HepG2 (cell line): ENCODE data around the gene UGT1A8. TPM values are rescaled to one million over a fixed set of nuclear protein-coding genes. Genes with fewer than 3 reads are reported as not detected.
A peak's percentile ranks its signal among the peaks of the same experiment; 100 is the strongest.

Experiments
- BORCS8-MEF2B ChIP-seq: sonication (generic); formaldehyde crosslinking; IDR thresholded peaks from 2 replicates; pipeline ENCODE4 v1.8.0; 2022; ENCODE audit warnings: mild to moderate bottlenecking, missing genetic modification reagents
- HNRNPK ChIP-seq: fragments of 200-400 bp; formaldehyde crosslinking; IDR thresholded peaks from 2 replicates; pipeline ENCODE4 v1.6.1; 2018; ENCODE audit warnings: low read length, low read depth, moderate library complexity, mild to moderate bottlenecking; ENCODE audit not compliant: poor library complexity, severe bottlenecking
- IRX3 ChIP-seq: sonication (generic); formaldehyde crosslinking; IDR thresholded peaks from 2 replicates; pipeline ENCODE4 v1.8.1; 2023; ENCODE audit warnings: mild to moderate bottlenecking, low read depth, missing genetic modification reagents, borderline replicate concordance
- KLF15 ChIP-seq: sonication (generic); formaldehyde crosslinking; IDR thresholded peaks from 2 replicates; pipeline ENCODE4 v1.8.1; 2023; ENCODE audit warnings: borderline replicate concordance, mild to moderate bottlenecking, inconsistent platforms, missing genetic modification reagents, mixed read lengths
- MBD4 ChIP-seq: IDR thresholded peaks from 2 replicates; pipeline ENCODE4 v1.6.1; 2012; ENCODE audit warnings: low read length, inconsistent platforms, borderline replicate concordance
- PCBP2 ChIP-seq: fragments of 200-400 bp; formaldehyde crosslinking; optimal IDR thresholded peaks from 2 replicates; pipeline ENCODE3; 2018; ENCODE audit warnings: low read length, low read depth; ENCODE audit not compliant: poor library complexity, severe bottlenecking
- SMC3 ChIP-seq: IDR thresholded peaks from 2 replicates; pipeline ENCODE4 v1.6.1; 2011; ENCODE audit warnings: low read length, improper control_type of control experiment
- SNAI1 ChIP-seq: sonication (generic); formaldehyde crosslinking; IDR thresholded peaks from 2 replicates; pipeline ENCODE4 v1.5.0; 2020; ENCODE audit warnings: mild to moderate bottlenecking, missing genetic modification reagents, borderline replicate concordance
- ZFAT ChIP-seq: sonication (generic); formaldehyde crosslinking; conservative IDR thresholded peaks from 2 replicates; pipeline ENCODE4 v1.8.1; 2023; ENCODE audit warnings: missing genetic modification reagents, inconsistent platforms
- ZFY ChIP-seq: sonication (generic); formaldehyde crosslinking; IDR thresholded peaks from 2 replicates; pipeline ENCODE4 v1.4.0; 2020; ENCODE audit warnings: missing genetic modification reagents
- ZNF253 ChIP-seq: sonication (generic); formaldehyde crosslinking; IDR thresholded peaks from 2 replicates; pipeline ENCODE4 v1.8.0; 2022; ENCODE audit warnings: mild to moderate bottlenecking, missing genetic modification reagents, borderline replicate concordance
- ZNF30 ChIP-seq: sonication (generic); formaldehyde crosslinking; IDR thresholded peaks from 2 replicates; pipeline ENCODE4 v1.5.0; 2020; ENCODE audit warnings: mild to moderate bottlenecking, missing genetic modification reagents
- ZNF468 ChIP-seq: sonication (generic); formaldehyde crosslinking; IDR thresholded peaks from 2 replicates; pipeline ENCODE4 v1.8.0; 2022; ENCODE audit warnings: mild to moderate bottlenecking, moderate library complexity, missing genetic modification reagents
- polyA plus RNA-seq, 8 experiments: library from polyadenylated mRNA; depleted of rRNA in 3 of 8; stranded (reverse) in 7 of 8; unstranded in 1 of 8; fragments of >200 nt; fragmentation: Illumina TruSeq in 4 of 8; extraction: Trizol in 4 of 8; gene quantifications; 2 replicates each; pipeline versions ENCODE4 v1.2.1 to v1.2.3, GENCODE V29; 2011 to 2016; ENCODE audit warnings: low read depth in 4 of 8, missing spikeins in 1 of 8, mixed read lengths in 1 of 8; ENCODE audit not compliant: insufficient read depth in 1 of 8
- total RNA-seq, 5 experiments: library from RNA; depleted of rRNA; stranded (reverse); fragments of >200 nt; fragmentation: Illumina TruSeq; extraction: Trizol; gene quantifications; 2 replicates each; pipeline ENCODE4 v1.2.3, GENCODE V29; 2016; ENCODE audit warnings: low read depth in 1 of 5
- TF ChIP-seq, protein P1 (sequence below): sonication (generic); formaldehyde crosslinking; IDR thresholded peaks from 2 replicates; pipeline ENCODE4 v1.4.0; 2020; ENCODE audit warnings: mild to moderate bottlenecking, missing genetic modification reagents
- TF ChIP-seq, protein P2 (sequence below): sonication (generic); formaldehyde crosslinking; IDR thresholded peaks from 2 replicates; pipeline ENCODE4 v1.8.0; 2023; ENCODE audit warnings: mild to moderate bottlenecking, missing genetic modification reagents
- TF ChIP-seq, protein P3 (sequence below): sonication (generic); formaldehyde crosslinking; IDR thresholded peaks from 2 replicates; pipeline ENCODE4 v1.5.0; 2020; ENCODE audit warnings: mild to moderate bottlenecking, missing genetic modification reagents
- TF ChIP-seq, protein P4 (sequence below): sonication (generic); formaldehyde crosslinking; IDR thresholded peaks from 2 replicates; pipeline ENCODE4 v1.8.0; 2022; ENCODE audit warnings: mild to moderate bottlenecking, missing genetic modification reagents
- TF ChIP-seq, protein P5 (sequence below): conservative IDR thresholded peaks from 2 replicates; pipeline ENCODE4 v1.6.1; 2018; ENCODE audit warnings: missing genetic modification reagents
- TF ChIP-seq, protein P6 (sequence below): sonication (generic); formaldehyde crosslinking; IDR thresholded peaks from 2 replicates; pipeline ENCODE4 v1.8.0; 2022; ENCODE audit warnings: mild to moderate bottlenecking, missing genetic modification reagents, borderline replicate concordance

UGT1A8 gene
- total and polyA plus RNA-seq, 2 of the 13 experiments (the other 11 are each of a cell fraction or from before 2014, with no cell fraction given), result not detected

DNA sequence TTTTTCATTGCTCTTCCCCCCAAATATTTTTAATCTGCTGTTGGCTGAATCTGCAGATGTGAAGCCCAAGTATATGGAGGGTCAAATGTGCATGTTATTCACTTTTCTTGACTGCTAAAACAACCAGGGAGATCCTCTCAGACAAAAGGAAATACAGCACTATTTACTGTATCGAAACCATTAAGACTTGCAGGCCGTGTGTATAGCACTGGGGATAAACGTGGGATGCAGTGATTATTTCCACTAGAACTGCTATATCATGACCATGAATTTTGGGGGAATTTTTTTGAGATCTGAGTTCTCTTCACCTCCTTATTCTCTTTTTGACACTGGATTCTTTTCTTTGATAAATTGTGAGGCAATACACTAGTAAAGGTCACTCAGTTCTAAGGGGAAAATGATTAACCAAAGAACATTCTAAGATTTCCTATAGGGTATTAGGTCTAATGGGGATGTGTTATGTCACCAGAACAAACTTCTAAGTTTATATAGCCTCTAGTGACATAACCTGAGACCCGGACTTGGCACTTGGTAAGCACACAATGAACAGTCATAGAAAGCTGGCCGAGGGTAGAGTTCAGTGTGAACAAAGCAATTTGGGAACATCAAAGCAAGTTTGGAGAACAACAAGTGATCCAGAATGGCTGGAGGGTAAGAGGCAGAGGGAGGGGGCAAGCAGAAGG is 127.8 kb downstream of the UGT1A8 start (continued):
- TF ChIP-seq, protein P1, sequence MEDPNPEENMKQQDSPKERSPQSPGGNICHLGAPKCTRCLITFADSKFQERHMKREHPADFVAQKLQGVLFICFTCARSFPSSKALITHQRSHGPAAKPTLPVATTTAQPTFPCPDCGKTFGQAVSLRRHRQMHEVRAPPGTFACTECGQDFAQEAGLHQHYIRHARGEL (CRISPR knock-in tag), result no peak
- TF ChIP-seq ZFY (CRISPR knock-in tag), result no peak
- TF ChIP-seq MBD4, result peak; percentile 93; the same call in 1 of the 2 replicates
- TF ChIP-seq, protein P2, sequence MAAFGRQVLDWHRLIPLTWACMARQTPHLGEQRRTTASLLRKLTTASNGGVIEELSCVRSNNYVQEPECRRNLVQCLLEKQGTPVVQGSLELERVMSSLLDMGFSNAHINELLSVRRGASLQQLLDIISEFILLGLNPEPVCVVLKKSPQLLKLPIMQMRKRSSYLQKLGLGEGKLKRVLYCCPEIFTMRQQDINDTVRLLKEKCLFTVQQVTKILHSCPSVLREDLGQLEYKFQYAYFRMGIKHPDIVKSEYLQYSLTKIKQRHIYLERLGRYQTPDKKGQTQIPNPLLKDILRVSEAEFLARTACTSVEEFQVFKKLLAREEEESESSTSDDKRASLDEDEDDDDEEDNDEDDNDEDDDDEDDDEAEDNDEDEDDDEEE, result peak; percentile 24; the same call in 1 of the 2 replicates
- TF ChIP-seq ZNF468 (CRISPR knock-in tag), result no peak
- peak; percentile 30 for TF ChIP-seq SMC3
- TF ChIP-seq, protein P3, sequence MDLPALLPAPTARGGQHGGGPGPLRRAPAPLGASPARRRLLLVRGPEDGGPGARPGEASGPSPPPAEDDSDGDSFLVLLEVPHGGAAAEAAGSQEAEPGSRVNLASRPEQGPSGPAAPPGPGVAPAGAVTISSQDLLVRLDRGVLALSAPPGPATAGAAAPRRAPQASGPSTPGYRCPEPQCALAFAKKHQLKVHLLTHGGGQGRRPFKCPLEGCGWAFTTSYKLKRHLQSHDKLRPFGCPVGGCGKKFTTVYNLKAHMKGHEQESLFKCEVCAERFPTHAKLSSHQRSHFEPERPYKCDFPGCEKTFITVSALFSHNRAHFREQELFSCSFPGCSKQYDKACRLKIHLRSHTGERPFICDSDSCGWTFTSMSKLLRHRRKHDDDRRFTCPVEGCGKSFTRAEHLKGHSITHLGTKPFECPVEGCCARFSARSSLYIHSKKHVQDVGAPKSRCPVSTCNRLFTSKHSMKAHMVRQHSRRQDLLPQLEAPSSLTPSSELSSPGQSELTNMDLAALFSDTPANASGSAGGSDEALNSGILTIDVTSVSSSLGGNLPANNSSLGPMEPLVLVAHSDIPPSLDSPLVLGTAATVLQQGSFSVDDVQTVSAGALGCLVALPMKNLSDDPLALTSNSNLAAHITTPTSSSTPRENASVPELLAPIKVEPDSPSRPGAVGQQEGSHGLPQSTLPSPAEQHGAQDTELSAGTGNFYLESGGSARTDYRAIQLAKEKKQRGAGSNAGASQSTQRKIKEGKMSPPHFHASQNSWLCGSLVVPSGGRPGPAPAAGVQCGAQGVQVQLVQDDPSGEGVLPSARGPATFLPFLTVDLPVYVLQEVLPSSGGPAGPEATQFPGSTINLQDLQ (CRISPR knock-in tag), result no peak
- TF ChIP-seq HNRNPK, result no peak
- no peak for TF ChIP-seq ZFAT (CRISPR knock-in tag)
- peak; percentile 60; the same call in 1 of the 2 replicates for TF ChIP-seq BORCS8-MEF2B
- no peak for TF ChIP-seq ZNF30 (CRISPR knock-in tag)
- no peak for TF ChIP-seq ZNF253
- TF ChIP-seq, protein P4, sequence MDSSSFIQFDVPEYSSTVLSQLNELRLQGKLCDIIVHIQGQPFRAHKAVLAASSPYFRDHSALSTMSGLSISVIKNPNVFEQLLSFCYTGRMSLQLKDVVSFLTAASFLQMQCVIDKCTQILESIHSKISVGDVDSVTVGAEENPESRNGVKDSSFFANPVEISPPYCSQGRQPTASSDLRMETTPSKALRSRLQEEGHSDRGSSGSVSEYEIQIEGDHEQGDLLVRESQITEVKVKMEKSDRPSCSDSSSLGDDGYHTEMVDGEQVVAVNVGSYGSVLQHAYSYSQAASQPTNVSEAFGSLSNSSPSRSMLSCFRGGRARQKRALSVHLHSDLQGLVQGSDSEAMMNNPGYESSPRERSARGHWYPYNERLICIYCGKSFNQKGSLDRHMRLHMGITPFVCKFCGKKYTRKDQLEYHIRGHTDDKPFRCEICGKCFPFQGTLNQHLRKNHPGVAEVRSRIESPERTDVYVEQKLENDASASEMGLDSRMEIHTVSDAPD (CRISPR knock-in tag), result 0 out of 2 replicates have a peak, but pooled peaks have one; percentile 38
- 0 out of 2 replicates have a peak, but pooled peaks have one; percentile 42 for TF ChIP-seq SNAI1
- TF ChIP-seq KLF15 (CRISPR knock-in tag), result no peak
- TF ChIP-seq, protein P5, sequence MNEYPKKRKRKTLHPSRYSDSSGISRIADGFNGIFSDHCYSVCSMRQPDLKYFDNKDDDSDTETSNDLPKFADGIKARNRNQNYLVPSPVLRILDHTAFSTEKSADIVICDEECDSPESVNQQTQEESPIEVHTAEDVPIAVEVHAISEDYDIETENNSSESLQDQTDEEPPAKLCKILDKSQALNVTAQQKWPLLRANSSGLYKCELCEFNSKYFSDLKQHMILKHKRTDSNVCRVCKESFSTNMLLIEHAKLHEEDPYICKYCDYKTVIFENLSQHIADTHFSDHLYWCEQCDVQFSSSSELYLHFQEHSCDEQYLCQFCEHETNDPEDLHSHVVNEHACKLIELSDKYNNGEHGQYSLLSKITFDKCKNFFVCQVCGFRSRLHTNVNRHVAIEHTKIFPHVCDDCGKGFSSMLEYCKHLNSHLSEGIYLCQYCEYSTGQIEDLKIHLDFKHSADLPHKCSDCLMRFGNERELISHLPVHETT (CRISPR knock-in tag), result no peak; the same call in 1 of the 2 replicates
- no peak for TF ChIP-seq PCBP2
- TF ChIP-seq, protein P6, sequence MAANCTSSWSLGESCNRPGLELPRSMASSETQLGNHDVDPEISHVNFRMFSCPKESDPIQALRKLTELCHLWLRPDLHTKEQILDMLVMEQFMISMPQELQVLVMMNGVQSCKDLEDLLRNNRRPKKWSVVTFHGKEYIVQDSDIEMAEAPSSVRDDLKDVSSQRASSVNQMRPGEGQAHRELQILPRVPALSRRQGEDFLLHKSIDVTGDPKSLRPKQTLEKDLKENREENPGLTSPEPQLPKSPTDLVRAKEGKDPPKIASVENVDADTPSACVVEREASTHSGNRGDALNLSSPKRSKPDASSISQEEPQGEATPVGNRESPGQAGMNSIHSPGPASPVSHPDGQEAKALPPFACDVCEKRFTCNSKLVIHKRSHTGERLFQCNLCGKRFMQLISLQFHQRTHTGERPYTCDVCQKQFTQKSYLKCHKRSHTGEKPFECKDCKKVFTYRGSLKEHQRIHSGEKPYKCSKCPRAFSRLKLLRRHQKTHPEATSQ (CRISPR knock-in tag), result peak; percentile 84; the same call in 1 of the 2 replicates
- peak; percentile 75; the same call in 1 of the 2 replicates for TF ChIP-seq IRX3 (CRISPR knock-in tag)
